GM18499 (cell line): ENCODE measurements around the gene SPSB2.
"Not testable (repeated sequence)": the region's sequence is repeated elsewhere in the genome, so short reads cannot be mapped to it uniquely, and the experiment has no call there.

Experiments used
- ATAC-seq: cut with Tn5 transposase; IDR thresholded peaks from one replicate; pipeline ENCODE4 v1.9.1; 2021; ENCODE audit warnings: moderate number of reproducible peaks; ENCODE audit not compliant: insufficient read depth, unreplicated experiment

The SPSB2 gene

DNA sequence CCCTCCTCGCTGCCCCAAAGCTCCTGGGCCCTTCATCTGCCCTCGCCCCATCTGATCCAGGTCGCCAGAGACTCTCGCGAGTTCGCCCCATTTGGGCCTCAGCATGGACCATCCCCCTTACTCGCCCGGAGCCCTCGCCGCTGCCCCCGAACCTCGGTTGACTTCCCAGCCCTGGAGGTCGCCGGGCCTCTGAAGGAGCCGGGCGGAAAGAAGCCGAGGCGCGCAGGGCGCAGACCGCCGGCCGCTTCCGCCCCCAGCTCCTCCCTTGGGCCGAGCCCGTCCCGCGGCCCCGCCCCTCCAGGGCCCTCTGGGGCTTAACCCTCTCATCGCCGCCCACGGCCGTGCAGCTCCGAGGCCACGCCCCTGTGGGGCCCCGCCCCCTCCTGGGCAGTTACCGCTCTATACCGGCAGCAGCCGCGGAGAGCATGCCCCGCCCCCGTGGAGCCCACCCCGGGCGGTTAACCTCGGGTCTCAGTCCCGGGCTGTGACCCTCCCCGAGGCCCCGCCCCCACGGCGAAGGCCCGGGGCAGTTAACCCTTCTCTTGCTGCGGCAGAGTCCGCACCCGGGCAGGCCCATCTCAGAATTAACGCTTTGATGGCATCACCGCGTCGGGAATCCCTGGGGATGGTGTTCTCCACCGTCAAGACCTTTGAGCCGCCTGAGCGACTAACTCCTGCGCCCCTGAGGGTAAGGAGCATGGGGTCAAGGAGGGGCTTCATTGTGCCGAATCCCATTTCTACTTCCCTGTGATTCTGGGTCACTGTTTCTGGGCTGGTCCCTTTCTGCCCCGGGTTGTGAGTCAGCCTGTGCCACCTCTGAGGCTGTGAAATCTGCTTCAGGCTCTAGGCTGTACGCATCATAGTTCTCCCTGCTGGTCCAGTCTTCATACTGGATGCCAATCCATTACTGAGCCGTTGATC, at the start of gene SPSB2:
Gene SPSB2, minus strand, starts transcription at position 210 of the 921 bp plus-strand sequence. CDS start 402 bp downstream, outside the sequence.
- ATAC-seq: peak; percentile 40

DNA sequence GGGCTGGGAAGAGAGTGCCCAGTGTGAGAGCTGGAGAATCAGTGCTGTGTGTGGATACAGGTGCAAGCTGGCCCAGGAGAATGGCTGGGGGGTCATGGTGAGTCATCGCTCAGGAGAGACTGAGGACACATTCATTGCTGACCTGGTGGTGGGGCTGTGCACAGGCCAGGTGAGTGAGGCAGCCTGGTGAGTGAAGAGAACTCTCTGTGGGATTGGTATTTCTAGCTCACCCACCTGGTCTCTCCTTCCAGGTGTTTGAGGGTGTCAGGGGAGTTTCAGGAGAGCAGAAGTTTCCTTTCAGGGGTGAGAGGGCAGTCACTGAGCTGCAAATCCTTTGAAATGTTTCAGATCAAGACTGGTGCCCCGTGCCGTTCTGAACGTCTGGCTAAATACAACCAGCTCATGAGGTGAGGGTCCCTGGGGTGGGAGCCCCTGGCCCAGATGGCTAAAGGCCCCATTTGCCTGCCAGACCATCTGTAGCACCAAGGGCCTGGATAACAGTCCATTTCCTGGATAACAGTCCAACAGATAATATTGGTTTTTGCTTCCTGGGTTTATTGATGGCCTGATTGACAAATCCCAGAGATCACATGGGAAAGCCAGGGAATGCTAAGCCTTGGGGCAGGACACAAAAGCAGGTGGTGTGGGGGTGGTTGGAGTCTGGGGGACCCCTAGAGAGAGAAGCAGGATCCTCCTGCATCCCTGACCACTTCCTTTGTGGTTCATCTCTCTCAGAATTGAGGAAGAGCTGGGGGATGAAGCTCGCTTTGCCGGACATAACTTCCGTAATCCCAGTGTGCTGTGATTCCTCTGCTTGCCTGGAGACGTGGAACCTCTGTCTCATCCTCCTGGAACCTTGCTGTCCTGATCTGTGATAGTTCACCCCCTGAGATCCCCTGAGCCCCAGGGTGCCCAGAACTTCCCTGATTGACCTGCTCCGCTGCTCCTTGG, 49.2 kb upstream of the SPSB2 start:
- no peak for ATAC-seq

GRCh38 chr12:6921539-6921938, 48.4 kb upstream of the SPSB2 start:
- ATAC-seq: no peak

GRCh38 chr12:6919588-6919987, 46.5 kb upstream of the SPSB2 start:
- ATAC-seq: no peak

DNA sequence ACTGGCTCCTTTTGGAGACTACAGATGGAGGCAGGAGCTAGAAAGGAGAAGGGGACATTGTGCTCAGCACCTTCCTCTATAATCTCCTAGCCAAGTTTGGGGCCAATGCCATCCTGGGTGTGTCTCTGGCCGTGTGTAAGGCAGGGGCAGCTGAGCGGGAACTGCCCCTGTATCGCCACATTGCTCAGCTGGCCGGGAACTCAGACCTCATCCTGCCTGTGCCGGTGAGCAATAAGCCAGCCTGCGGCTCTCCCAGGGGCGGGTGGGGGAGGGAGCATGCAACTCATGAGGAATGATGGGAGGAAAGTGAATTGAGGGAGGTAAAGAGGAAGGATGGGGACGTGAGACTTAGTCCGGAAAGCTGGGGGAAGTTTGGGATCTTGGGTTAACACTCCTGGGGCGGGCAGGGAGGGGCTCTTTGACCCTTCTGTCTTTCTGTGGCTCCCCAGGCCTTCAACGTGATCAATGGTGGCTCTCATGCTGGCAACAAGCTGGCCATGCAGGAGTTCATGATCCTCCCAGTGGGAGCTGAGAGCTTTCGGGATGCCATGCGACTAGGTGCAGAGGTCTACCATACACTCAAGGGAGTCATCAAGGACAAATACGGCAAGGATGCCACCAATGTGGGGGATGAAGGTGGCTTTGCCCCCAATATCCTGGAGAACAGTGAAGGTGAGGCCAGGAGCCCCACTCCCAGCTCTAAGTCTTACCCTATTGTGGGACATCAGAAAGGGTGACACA, 44.6 kb upstream of the SPSB2 start:
- ATAC-seq: no peak

GRCh38 chr12:6916426-6917200, 43.5 kb upstream of the SPSB2 start:
- no peak for ATAC-seq

DNA sequence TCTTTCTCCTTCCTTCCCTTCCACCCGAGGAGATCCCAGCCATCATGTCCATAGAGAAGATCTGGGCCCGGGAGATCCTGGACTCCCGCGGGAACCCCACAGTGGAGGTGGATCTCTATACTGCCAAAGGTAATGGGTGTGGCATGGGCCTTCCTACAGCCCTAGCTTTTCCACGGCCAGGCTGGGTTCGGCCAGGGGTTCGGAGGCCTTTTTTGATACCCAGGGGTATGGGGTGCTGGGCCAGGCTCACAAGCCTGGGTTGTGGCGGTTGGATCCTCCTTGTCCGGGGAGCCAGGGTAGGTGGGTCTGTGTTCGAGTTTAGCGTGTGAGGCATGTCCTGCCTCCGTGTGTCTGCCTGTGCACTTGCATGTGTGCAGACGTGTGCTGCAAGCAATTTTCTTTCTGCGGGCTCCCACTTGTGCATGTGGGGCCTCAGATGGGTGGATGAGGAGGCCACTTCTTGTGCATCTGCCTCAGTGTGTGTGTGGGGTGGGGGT, 42.7 kb upstream of the SPSB2 start:
- ATAC-seq: no peak

DNA sequence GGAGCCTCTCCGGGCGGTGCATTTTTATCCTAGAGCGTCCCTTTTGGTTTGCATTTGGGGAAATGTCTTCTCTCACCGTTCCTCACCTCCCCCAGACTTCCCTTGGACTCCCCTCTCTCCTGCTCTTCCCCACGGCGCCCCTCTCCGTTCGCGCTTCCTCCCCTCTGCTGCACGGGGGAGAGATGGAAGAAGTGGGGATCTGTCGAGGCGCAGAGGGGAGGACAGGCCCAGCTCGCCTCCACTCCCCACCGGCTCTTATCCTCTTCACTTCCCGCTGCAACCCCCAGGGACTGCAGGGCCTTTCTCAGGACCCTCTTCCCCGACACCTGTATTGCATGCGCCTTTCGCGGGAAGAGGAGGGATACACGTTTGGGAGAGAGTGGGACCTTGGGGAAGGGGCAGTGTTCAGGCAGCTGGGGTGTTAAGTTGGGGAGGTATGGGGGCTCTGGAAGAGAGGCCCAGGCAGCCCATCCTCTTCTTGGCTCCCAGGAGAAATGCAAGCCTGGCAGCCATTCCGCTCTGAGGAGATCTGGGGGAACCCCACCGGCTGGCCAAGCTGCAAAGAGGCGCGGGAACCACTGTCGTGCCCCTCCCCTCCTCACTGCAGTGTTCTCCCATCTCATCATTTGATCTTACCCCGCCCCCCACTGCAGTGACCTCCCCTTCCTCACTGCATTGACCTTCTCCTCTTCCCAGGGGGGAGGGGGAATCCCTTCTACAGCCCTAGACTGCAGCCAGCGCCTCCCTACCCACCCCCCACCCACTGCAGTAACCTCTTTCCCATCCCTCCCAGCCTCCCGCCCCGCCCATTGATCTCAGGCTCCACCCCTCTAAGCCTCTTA, 42.1 kb upstream of the SPSB2 start:
- ATAC-seq: no peak

GRCh38 chr12:6914246-6914946, 41.3 kb upstream of the SPSB2 start, which contains the start of gene ENO2:
TSS of gene ENO2 (plus strand) at chr12:6914580. CDS start at chr12:6915833, 1,253 bp downstream.
- no peak for ATAC-seq

DNA sequence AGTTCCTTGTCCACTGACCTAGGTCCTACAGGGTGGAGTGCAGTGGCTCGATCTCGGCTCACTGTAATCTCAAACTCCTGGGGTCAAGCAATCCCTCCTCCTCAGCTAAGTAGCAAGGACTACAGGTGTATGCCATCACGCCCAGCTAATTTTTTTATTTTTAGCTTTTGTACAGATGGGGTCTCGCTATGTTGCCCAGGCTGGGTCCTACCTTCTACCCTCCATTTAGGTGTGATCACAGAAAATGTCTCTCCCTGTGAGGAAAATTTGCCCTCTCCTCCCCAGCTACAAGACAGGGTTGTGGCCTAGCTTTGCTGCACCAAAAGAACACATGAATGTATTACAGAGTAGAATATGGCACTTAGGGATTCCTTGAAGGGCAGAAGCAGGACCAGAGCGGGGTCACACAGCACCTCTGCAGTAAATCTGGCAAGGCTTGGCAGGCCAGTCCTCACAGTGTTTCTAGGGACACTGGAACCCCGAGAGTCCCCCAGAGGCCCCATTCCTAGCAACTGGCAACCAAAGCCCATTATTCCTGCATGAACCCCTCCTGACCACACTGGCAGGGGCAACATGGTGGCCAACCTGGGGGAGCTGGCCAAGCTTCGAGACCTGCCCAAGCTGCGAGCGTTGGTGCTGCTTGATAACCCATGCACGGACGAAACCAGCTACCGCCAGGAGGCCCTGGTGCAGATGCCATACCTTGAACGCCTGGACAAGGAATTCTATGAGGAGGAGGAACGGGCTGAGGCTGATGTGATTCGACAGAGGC, 39.2 kb upstream of the SPSB2 start:
- no peak for ATAC-seq

DNA sequence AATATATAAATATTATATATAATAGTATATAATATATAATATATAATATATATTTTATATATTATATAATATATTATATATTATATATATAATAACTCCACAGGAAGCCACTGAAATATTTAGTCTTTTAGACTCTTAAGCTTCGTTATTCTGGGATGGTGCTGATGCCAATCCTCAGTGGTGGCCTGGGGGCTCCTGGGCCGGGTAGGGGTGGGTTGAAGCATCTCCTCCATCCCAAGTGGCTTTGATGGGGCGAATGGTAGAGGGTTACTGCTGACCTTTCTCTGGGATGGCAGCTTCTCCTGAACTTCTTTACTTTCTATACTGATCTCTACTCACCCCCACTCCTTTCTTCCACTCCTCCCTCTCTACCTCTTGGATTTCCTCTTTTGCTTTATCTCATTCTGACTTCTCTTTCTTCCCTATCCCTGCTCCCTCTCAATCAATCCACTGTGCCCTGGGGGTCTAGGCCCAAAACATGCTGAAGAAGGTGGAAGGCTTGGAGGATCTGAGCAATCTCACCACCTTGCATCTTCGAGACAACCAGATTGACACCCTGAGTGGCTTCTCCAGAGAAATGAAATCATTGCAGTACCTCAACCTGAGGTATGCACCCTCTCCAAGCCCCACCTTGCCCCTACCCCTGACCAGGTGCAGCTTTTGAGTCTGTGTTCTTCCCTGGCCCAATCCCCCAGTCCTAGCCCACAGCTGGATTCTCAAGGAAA, 36.5 kb upstream of the SPSB2 start:
- ATAC-seq: no peak

- not testable (repeated sequence) for ATAC-seq
Measured at GRCh38 chr12:6908141-6908540, 35.0 kb upstream of the SPSB2 start.

DNA sequence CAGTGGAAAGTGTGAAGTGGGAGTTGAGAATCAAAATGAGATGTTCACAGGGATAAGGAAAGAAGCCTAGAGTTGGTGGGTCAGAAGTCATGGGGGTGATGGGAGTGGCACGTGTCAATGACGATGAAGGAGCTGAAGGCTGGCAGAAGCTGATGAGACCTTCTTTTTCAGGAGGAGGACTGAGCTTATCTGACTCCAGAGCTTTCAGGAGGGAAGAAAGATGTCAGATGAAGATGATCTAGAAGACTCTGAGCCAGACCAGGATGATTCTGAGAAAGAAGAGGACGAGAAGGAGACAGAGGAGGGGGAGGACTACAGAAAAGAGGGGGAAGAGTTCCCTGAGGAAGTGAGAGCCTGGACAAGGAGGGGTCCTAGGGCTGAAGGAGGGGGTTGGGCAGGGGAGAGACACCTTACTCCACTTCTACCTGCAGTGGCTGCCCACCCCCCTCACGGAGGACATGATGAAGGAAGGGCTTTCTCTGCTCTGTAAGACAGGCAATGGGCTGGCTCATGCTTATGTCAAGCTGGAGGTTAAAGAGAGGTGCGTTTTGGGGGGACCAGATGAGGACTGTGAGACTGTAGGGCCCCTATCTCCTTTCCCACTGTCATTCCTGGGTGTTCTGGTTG, 32.4 kb upstream of the SPSB2 start:
- ATAC-seq: no peak

DNA sequence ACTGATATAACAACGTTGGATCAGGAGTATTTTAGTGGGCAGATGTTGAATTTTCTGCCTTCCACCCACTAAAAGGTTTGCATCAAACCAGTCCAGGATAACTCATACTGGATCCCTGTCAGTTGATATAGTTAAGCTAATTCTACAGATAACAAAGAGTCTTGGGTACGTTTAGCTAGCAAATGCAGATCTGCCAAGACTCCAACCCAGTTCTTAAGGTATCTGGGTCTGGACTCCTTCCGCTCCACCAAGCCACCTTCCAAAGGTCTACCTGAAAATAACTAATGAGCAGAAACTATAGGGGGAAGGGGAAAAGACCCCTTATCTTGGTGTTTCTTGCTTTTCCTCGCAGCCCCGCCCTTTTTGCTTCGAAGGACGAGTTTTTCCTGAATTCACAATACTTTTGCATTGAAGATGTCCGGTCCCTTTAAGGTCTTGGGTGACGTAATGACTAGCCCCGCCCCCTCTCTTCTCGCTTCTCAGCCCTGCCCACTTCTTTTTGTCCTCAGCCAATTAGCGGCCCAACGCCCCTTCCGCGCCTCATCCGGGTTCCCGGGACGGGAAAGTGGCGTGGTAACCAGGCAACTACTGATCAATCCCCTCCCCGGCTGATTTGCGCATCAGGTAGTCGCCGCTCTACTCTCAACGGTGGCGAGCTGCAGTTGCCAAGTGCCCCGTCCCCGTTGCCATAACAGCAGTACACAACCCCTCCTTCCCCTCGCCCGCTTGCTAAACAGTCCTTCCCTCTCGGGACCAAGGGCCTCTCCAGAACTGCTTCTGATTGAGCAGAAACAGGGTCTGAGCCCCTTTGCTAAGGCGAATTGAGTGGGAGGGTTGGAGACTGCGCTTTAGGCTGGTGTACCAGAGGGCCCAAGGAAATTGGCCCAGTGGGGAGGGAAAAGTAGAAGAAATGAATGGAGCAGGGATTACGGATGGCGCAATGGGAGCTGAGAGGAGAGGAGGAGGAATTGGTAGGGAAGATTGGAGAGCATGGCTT, 31.5 kb upstream of the SPSB2 start, which contains the start of gene LRRC23:
Gene LRRC23, plus strand, starts transcription at position 543 of the 997 bp plus-strand sequence. CDS start 812 bp downstream, outside the sequence.
- peak; percentile 80 for ATAC-seq

DNA sequence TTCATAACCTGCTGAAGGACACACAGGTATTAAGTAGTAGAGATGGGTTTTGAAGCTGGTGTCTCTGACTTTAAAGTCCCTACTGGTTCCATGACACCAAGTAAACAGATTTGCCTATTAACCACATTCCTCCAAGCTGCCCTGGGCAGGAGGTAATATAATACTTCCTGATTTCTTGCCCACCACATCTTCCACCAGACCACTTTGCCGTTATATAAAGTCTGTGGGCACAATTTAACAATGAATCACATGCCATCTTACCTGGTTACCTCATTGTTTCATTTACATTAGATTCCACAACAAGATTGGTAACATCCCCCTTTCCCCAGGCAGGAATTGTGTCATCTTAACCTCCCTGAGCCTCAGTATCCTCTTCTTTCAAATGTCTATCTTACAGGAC, 30.6 kb upstream of the SPSB2 start:
- no peak for ATAC-seq
